Mesothelial cell of epicardium (in vitro differentiated cells): ENCODE data around the gene DNAAF9. TPM values are rescaled to one million over a fixed set of nuclear protein-coding genes. Genes with fewer than 3 reads are reported as not detected.

ENCODE experiments used
- DNase-seq, 2 experiments: peaks; one replicate each; pipeline ENCODE4 v3.0.0; 2021; ENCODE audit warnings: low spot score in 2 of 2; ENCODE audit not compliant: unreplicated experiment in 2 of 2
- H3K27ac Mint-ChIP-seq: 2 replicates; pipeline ENCODE4 v1.8.0; 2021; ENCODE audit warnings: mixed read lengths
- H3K27me3 Mint-ChIP-seq: 2 replicates; pipeline ENCODE4 v1.8.0; 2021; ENCODE audit warnings: low read depth, mixed read lengths
- H3K36me3 Mint-ChIP-seq: 2 replicates; pipeline ENCODE4 v1.8.0; 2021; ENCODE audit warnings: mixed read lengths
- H3K4me1 Mint-ChIP-seq: 2 replicates; pipeline ENCODE4 v1.8.0; 2021; ENCODE audit warnings: mixed read lengths
- H3K4me3 Mint-ChIP-seq: 2 replicates; pipeline ENCODE4 v1.8.0; 2021; ENCODE audit warnings: mild to moderate bottlenecking, moderate library complexity, mixed read lengths
- H3K9me3 Mint-ChIP-seq: 2 replicates; pipeline ENCODE4 v1.8.0; 2021; ENCODE audit warnings: mixed read lengths
- CTCF ChIP-seq: fragments of 200-600 bp; sonication (generic); IDR thresholded peaks from one replicate; pipeline ENCODE4 v1.5.0; 2021; ENCODE audit warnings: antibody characterized with exemption; ENCODE audit not compliant: unreplicated experiment
- total RNA-seq: library from RNA; stranded (reverse); gene quantifications from 3 replicates; pipeline ENCODE4 v1.2.1, GENCODE V29; 2021

DNAAF9 gene
- total RNA-seq, 1 donor from 2014 or later = 20.3 TPM

- Mint-ChIP-seq H3K4me1 (peaks cover 19% of the 10 kb centered on the region), H3K9me3 (peaks cover 3% of the 10 kb centered on the region), H3K4me3 (no peak overlapping the region), H3K27ac (no peak overlapping the region), H3K27me3 (peaks cover 3% of the 10 kb centered on the region), H3K36me3 (no peaks in the 10 kb centered on the region)
- TF ChIP-seq CTCF = no peak
- no peak for DNase-seq
Measured at GRCh38 chr20:3410464-3410863, 3.0 kb upstream of the DNAAF9 start.

GRCh38 chr20:3409417-3409816, 1.9 kb upstream of the DNAAF9 start:
- H3K36me3 Mint-ChIP-seq = no peaks in the 10 kb centered on the region
- peaks cover 3% of the 10 kb centered on the region for H3K9me3 Mint-ChIP-seq
- no peak for TF ChIP-seq CTCF
- peak overlapping the region; percentile 89 for H3K4me3 Mint-ChIP-seq
- peaks cover 3% of the 10 kb centered on the region for H3K27me3 Mint-ChIP-seq
- H3K27ac Mint-ChIP-seq = no peak overlapping the region
- DNase-seq = no peak
- H3K4me1 Mint-ChIP-seq = peaks cover 28% of the 10 kb centered on the region

GRCh38 chr20:3407771-3408637, 535 bp upstream of the DNAAF9 start:
- Mint-ChIP-seq H3K36me3 (no peaks in the 10 kb centered on the region), H3K27me3 (peaks cover 3% of the 10 kb centered on the region), H3K4me3 (peak overlapping the region; percentile 89), H3K4me1 (peaks cover 28% of the 10 kb centered on the region), H3K27ac (peak overlapping the region; percentile 89), H3K9me3 (peaks cover 3% of the 10 kb centered on the region)
- TF ChIP-seq CTCF = no peak
- peak; percentile 59 to 71 for DNase-seq

- peak in 1 of 2 experiments; percentile 43 for DNase-seq
- Mint-ChIP-seq H3K9me3 (peaks cover 3% of the 10 kb centered on the region), H3K4me3 (peak overlapping the region; percentile 75), H3K27ac (peak overlapping the region; percentile 89), H3K36me3 (no peaks in the 10 kb centered on the region), H3K27me3 (peaks cover under 1% of the 10 kb centered on the region), H3K4me1 (peaks cover 28% of the 10 kb centered on the region)
- TF ChIP-seq CTCF = no peak
Measured at GRCh38 chr20:3406481-3407039, 909 bp downstream of the DNAAF9 start.

GRCh38 chr20:3405696-3406358, 1.6 kb downstream of the DNAAF9 start:
- Mint-ChIP-seq H3K27ac (peak overlapping the region; percentile 89), H3K36me3 (no peaks in the 10 kb centered on the region), H3K9me3 (peaks cover 3% of the 10 kb centered on the region), H3K27me3 (no peaks in the 10 kb centered on the region), H3K4me3 (peak overlapping the region; percentile 75), H3K4me1 (peaks cover 28% of the 10 kb centered on the region)
- no peak for TF ChIP-seq CTCF
- no peak for DNase-seq
